ENCODE data around the gene CGB2. TPM values are rescaled to one million over a fixed set of nuclear protein-coding genes. Genes with fewer than 3 reads are reported as not detected.
"Not testable (repeated sequence)": the region's sequence is repeated elsewhere in the genome, so short reads cannot be mapped to it uniquely, and the experiment has no call there.

The CGB2 gene
- total RNA-seq, 2 donors from 2014 or later, result not detected

DNA sequence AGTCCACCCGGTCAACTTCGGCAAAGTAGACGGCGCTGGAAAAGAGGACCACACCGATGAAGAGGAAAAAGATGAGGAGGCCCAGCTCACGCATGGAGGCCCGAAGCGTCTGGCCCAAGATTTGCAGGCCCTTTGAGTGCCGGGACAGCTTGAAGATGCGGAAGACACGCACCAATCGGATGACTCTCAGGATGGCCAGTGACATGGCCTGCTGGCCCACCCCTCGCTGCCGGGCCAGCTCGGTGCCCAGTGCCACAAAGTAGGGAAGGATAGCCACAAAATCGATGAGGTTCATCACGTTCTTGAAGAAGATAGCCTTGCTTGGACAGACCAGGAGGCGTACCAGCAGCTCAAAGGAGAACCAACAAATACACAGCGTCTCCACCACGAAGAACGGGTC lies 38.7 kb downstream of the CGB2 start:
- no peaks in the 10 kb centered on the region for H3K4me1 ChIP-seq
- H3K9me3 ChIP-seq, result no peaks in the 10 kb centered on the region
- no peaks in the 10 kb centered on the region for H3K36me3 ChIP-seq
- no peak overlapping the region for H3K9ac ChIP-seq (ENCODE audit: low read depth in 2 of 2, low read length in 2 of 2)
- H3K27me3 ChIP-seq, result peaks cover 43% of the 10 kb centered on the region
- intact Hi-C loops (cut with DNase I), result no loop called here
- H3K27ac ChIP-seq, result no peak overlapping the region
- no peak overlapping the region for H3K4me3 ChIP-seq
- TF ChIP-seq, protein P1, sequence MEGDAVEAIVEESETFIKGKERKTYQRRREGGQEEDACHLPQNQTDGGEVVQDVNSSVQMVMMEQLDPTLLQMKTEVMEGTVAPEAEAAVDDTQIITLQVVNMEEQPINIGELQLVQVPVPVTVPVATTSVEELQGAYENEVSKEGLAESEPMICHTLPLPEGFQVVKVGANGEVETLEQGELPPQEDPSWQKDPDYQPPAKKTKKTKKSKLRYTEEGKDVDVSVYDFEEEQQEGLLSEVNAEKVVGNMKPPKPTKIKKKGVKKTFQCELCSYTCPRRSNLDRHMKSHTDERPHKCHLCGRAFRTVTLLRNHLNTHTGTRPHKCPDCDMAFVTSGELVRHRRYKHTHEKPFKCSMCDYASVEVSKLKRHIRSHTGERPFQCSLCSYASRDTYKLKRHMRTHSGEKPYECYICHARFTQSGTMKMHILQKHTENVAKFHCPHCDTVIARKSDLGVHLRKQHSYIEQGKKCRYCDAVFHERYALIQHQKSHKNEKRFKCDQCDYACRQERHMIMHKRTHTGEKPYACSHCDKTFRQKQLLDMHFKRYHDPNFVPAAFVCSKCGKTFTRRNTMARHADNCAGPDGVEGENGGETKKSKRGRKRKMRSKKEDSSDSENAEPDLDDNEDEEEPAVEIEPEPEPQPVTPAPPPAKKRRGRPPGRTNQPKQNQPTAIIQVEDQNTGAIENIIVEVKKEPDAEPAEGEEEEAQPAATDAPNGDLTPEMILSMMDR (IDR thresholded peaks at IDR 0.05), result no peak
- DNase-seq, result no peak

DNA sequence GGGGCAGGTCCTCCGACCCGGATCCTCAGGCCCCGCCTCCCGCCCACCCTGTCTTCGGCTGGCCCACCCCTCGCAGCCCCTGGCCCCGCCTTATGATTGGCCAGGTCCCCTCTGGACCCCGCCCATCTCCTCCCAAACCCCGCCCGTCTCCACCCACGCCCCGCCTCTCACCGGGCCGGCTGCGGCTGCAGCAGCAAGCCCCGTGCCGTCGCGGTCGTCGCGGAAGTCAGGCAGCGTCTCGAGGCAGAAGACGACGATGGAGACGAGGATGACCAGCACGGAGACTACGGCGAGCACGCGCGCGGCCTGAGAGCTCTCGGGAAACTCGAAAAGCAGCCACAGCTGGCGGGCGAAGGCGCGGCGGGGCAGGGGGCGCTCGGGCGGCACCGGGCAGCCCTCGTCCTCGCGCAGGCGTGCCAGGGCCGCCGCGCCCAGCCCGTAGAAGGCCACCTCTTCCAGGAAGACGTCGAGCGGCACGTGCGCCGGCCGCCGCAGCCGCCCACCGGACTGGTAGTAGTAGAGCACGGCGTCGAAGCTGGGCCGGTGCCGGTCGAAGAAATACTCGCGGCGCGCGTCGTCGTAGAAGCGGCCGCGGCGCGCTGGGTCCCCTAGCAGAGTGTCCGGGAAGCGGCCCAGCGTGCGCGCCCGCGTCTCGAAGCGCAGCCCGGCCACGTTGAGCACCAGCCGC lies 40.3 kb downstream of the CGB2 start:
- Histone ChIP-seq H3K36me3 (no peaks in the 10 kb centered on the region), H3K9ac (ENCODE audit: low read depth in 2 of 2, low read length in 2 of 2) (no peak overlapping the region), H3K27me3 (peaks cover 43% of the 10 kb centered on the region), H3K4me1 (no peaks in the 10 kb centered on the region), H3K9me3 (no peaks in the 10 kb centered on the region), H3K27ac (no peak overlapping the region), H3K4me3 (no peak overlapping the region)
- no peak for DNase-seq
- TF ChIP-seq, protein P1 (IDR thresholded peaks at IDR 0.05), result no peak
- intact Hi-C loops (cut with DNase I), result no loop called here

DNA sequence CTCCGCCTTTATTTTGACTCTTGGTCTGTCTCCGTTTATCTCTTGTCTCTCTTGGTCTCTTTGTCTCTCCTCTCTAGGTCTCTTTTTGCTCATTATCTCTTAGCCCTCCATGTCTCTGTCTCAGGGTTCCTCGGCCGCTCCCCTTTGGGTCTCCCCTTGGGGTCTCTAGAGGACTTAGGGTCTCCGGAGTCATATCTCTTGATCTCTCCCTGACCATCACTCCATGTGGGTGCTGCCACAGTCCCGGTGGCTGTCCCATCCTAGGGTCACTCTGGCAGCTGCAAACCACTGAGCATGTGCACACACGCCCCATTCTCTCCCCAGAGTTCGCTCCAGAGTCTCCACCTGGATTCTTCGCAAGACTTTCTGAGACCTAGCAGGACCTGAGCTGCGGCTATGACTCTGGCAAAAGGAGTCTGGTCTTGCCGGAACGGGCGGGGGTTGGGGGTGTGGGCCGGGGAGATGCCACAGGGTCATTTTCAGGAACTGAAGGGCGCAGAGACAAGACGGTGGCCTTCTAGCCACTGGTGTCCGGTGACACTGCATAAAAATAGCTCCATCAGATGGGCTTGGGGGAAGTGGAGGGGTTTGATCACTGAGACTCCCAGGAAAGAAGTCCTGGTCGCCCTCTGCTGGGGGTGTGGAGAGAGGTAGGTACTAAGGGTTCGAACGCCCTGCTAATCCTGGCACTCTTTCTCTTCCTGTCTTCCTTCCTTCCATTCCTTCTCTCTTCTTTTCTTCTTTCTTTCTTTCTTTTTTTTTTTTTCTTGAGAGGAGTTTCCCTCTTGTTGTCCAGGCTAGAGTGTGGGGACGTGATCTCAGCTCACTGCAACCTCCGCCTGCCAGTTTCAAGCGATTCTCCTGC lies 42.1 kb downstream of the CGB2 start:
- no peak overlapping the region for H3K9ac ChIP-seq (ENCODE audit: low read depth in 2 of 2, low read length in 2 of 2)
- DNase-seq, result no peak
- H3K27ac ChIP-seq, result no peak overlapping the region
- no peaks in the 10 kb centered on the region for H3K36me3 ChIP-seq
- H3K4me1 ChIP-seq, result no peaks in the 10 kb centered on the region
- H3K9me3 ChIP-seq, result no peaks in the 10 kb centered on the region
- TF ChIP-seq, protein P1 (IDR thresholded peaks at IDR 0.05), result no peak
- intact Hi-C loops (cut with DNase I), result no loop called here
- H3K4me3 ChIP-seq, result no peak overlapping the region
- H3K27me3 ChIP-seq, result peaks cover 37% of the 10 kb centered on the region

DNA sequence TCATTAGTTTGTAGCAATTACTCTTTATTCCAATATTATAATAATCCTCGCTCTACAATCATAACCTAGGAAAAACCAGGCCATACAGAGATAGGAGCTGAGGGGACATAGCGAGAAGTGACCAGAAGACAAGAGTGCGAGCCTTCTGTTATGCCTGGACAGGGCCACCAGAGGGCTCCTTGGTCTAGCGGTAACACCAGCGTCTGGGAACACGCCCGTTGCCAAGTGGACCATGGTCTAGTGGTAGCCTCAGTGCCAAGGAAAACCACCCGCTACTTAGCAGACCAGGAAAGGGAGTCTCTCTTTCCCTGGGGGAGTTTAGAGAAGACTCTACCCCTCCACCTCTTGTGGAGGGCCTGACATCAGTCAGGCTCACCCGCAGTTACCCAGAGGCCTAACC lies 43.2 kb downstream of the CGB2 start:
- H3K4me3 ChIP-seq; H3K36me3 ChIP-seq; H3K9me3 ChIP-seq; H3K9ac ChIP-seq (ENCODE audit: low read depth in 2 of 2, low read length in 2 of 2); H3K27ac ChIP-seq; H3K4me1 ChIP-seq; intact Hi-C loops (cut with DNase I): not testable (repeated sequence)
- H3K27me3 ChIP-seq, result peaks cover 37% of the 10 kb centered on the region
- TF ChIP-seq, protein P1 (IDR thresholded peaks at IDR 0.05), result peak; percentile 72
- peak; percentile 74 for DNase-seq

DNA sequence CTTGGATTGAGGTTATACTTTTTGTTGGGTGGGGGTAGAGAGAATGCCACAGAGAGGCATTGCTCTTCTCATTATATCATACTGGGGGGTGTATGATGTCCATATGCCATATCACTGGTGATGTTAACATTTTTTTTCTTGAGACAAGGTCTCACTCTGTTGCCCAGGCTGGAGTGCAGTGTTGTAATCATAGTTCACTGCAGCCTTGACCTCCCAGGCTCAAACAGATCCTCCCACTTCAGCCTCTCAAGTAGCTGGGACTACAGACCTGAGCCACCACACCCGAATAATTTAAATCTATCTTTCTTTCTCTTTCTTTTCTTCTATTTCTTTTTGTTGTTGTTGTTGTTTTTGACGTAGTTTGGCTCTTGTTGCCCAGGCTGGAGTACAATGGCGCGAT lies 48.7 kb downstream of the CGB2 start:
- no peaks in the 10 kb centered on the region for H3K9me3 ChIP-seq
- no peak for DNase-seq
- H3K9ac ChIP-seq (ENCODE audit: low read depth in 2 of 2, low read length in 2 of 2), result no peak overlapping the region
- TF ChIP-seq, protein P1 (IDR thresholded peaks at IDR 0.05), result no peak
- intact Hi-C loops (cut with DNase I), result no loop called here
- H3K4me1 ChIP-seq, result no peaks in the 10 kb centered on the region
- H3K27ac ChIP-seq, result no peak overlapping the region
- H3K36me3 ChIP-seq, result no peaks in the 10 kb centered on the region
- H3K27me3 ChIP-seq, result no peaks in the 10 kb centered on the region
- no peak overlapping the region for H3K4me3 ChIP-seq
